Aorta (tissue), 5 donors: ENCODE results near the gene ARHGAP10. TPM values are rescaled to one million over a fixed set of nuclear protein-coding genes. Genes with fewer than 3 reads are reported as not detected.

Experiments used
- ATAC-seq: fragments of 200-7000 bp; cut with Tn5 transposase; one replicate; pipeline ENCODE4 v1.9.1; 2022; ENCODE audit warnings: moderate library complexity; ENCODE audit not compliant: low FRiP score
- DNase-seq, 2 donors: peaks; one replicate each; pipeline ENCODE4 v3.0.0-alpha.2; 2020
- H3K27ac ChIP-seq, 2 donors: one replicate each; pipeline ENCODE4 v1.5.1; 2013; ENCODE audit warnings: low read length in 2 of 2, mild to moderate bottlenecking in 2 of 2, moderate library complexity in 2 of 2, control low read depth in 1 of 2, inconsistent platforms in 1 of 2, low read depth in 1 of 2
- H3K27me3 ChIP-seq, 2 donors: one replicate each; pipeline ENCODE4 v1.6.1; 2013; ENCODE audit warnings: control low read depth in 1 of 2, low read length in 1 of 2, mild to moderate bottlenecking in 1 of 2, moderate library complexity in 1 of 2; ENCODE audit not compliant: insufficient read depth in 2 of 2, control insufficient read depth in 1 of 2
- H3K36me3 ChIP-seq, 2 donors: one replicate each; pipeline ENCODE4 v1.6.1; 2013; ENCODE audit warnings: control low read depth in 1 of 2, low read length in 1 of 2, mild to moderate bottlenecking in 1 of 2; ENCODE audit not compliant: insufficient read depth in 2 of 2, control insufficient read depth in 1 of 2
- H3K4me1 ChIP-seq, 2 donors: one replicate each; pipeline ENCODE4 v1.6.1; 2013; ENCODE audit warnings: low read length in 2 of 2, control low read depth in 1 of 2, mild to moderate bottlenecking in 1 of 2, moderate library complexity in 1 of 2; ENCODE audit not compliant: insufficient read depth in 2 of 2, control insufficient read depth in 1 of 2
- H3K4me3 ChIP-seq, 2 donors: one replicate each; pipeline ENCODE4 v1.5.1; 2013; ENCODE audit warnings: low read length in 2 of 2, control low read depth in 1 of 2, mild to moderate bottlenecking in 1 of 2
- H3K9me3 ChIP-seq: one replicate; pipeline ENCODE4 v1.6.1; 2013; ENCODE audit warnings: mild to moderate bottlenecking, low read length; ENCODE audit not compliant: control insufficient read depth
- WGBS, 2 donors: extraction: QIAGEN DNeasy Blood & Tissue Kit; methylation state at CpG; one replicate each; pipeline ENCODE4 v1.1.7; 2013; 5-methylcytosine and 5-hydroxymethylcytosine counted together
- intact Hi-C, 2 donors: fragments of 100-400 bp; cut with DNase I; formaldehyde crosslinking; loops; one replicate each; pipeline versions ENCODE4 v1.14.2 to v1.15.0; 2022
- polyA plus RNA-seq, 2 donors: library from polyadenylated mRNA; stranded (reverse); fragments of 200-250 nt; gene quantifications; one replicate each; pipeline ENCODE4 v1.2.3, GENCODE V29; 2013
- total RNA-seq, 2 donors: library from RNA; stranded (reverse); fragmentation: NEBNext Ultra II Directional; extraction: Animal tissue kit (Norgen Biotek cat#: 25700); gene quantifications; one replicate each; pipeline ENCODE4 v1.2.1, GENCODE V29; 2021
- donor health status: healthy with polysubstance abuse.
- donor health status: Bipolar disorder and iron deficiency.
- donor health status: DM: no; HTN: no; CAD: no.
- donor health status: DM: no; HTN: no; CAD: no.
- donor health status: DM: yes; HTN: yes; CAD: no.

Gene ARHGAP10
- total and polyA plus RNA-seq, 4 donors: 47.3 to 94.5 (median 63.5) TPM

- H3K4me1 ChIP-seq: peaks cover 6 to 9% of the 10 kb centered on the region in 2 donors
- no peak overlapping the region for H3K4me3 ChIP-seq
- no peak for ATAC-seq
- DNase-seq: no peak
- 95 to 98% methylated on average over 3 of the region's 3 CpGs for WGBS, 2 donors
- H3K9me3 ChIP-seq: no peaks in the 10 kb centered on the region
- no peak overlapping the region for H3K27ac ChIP-seq
- intact Hi-C loops: loop anchor here in 1 of 2 donors (5.0 kb wide), 1 partner anchor 102 kb away; the partner anchor contains the start of gene ARHGAP10
- no peaks in the 10 kb centered on the region for H3K36me3 ChIP-seq
- H3K27me3 ChIP-seq: no peaks in the 10 kb centered on the region
Measured at GRCh38 chr4:147834480-147834879, 102.6 kb downstream of the ARHGAP10 start.

GRCh38 chr4:147836807-147837206, 104.9 kb downstream of the ARHGAP10 start:
- Histone ChIP-seq H3K4me1 (peaks cover 2 to 6% of the 10 kb centered on the region in 2 donors), H3K27ac (no peak overlapping the region), H3K9me3 (no peaks in the 10 kb centered on the region), H3K27me3 (no peaks in the 10 kb centered on the region), H3K36me3 (peaks cover 0 to 1% of the 10 kb centered on the region in 2 donors), H3K4me3 (no peak overlapping the region)
- intact Hi-C loops: no loop called here
- ATAC-seq (no peak), DNase-seq (no peak)
- WGBS, 2 donors: 33 to 42% methylated on average over 6 of the region's 6 CpGs

GRCh38 chr4:147837435-147837834, 105.5 kb downstream of the ARHGAP10 start:
- Histone ChIP-seq H3K27ac (peak overlapping the region in 1 of 2 donors; percentile 59), H3K9me3 (no peaks in the 10 kb centered on the region), H3K4me1 (peaks cover 2 to 7% of the 10 kb centered on the region in 2 donors), H3K27me3 (no peaks in the 10 kb centered on the region), H3K36me3 (peaks cover 0 to 2% of the 10 kb centered on the region in 2 donors), H3K4me3 (no peak overlapping the region)
- 18 to 27% methylated on average over 1 of the region's 1 CpG for WGBS, 2 donors
- DNase-seq (no peak), ATAC-seq (no peak)
- intact Hi-C loops: no loop called here

GRCh38 chr4:147837854-147838253, 106.0 kb downstream of the ARHGAP10 start:
- peaks cover 0 to 4% of the 10 kb centered on the region in 2 donors for H3K36me3 ChIP-seq
- no peaks in the 10 kb centered on the region for H3K9me3 ChIP-seq
- no peak overlapping the region for H3K4me3 ChIP-seq
- peaks cover 2 to 8% of the 10 kb centered on the region in 2 donors for H3K4me1 ChIP-seq
- peak overlapping the region in 1 of 2 donors; percentile 59 for H3K27ac ChIP-seq
- intact Hi-C loops: no loop called here
- no peak for ATAC-seq
- DNase-seq: no peak
- 87 to 89% methylated on average over 1 of the region's 1 CpG for WGBS, 2 donors
- H3K27me3 ChIP-seq: no peaks in the 10 kb centered on the region

- 21 to 30% methylated on average over 2 of the region's 2 CpGs for WGBS, 2 donors
- Histone ChIP-seq H3K4me1 (peaks cover 2 to 8% of the 10 kb centered on the region in 2 donors), H3K27me3 (no peaks in the 10 kb centered on the region), H3K36me3 (peaks cover 0 to 4% of the 10 kb centered on the region in 2 donors), H3K4me3 (no peak overlapping the region), H3K9me3 (no peaks in the 10 kb centered on the region), H3K27ac (no peak overlapping the region)
- ATAC-seq: no peak
- intact Hi-C loops: no loop called here
- DNase-seq: no peak
Measured at GRCh38 chr4:147839200-147839599, 107.3 kb downstream of the ARHGAP10 start.

- Histone ChIP-seq H3K9me3 (no peaks in the 10 kb centered on the region), H3K4me1 (peaks cover 0 to 8% of the 10 kb centered on the region in 2 donors), H3K36me3 (peaks cover 0 to 4% of the 10 kb centered on the region in 2 donors), H3K27ac (no peak overlapping the region), H3K27me3 (no peaks in the 10 kb centered on the region), H3K4me3 (no peak overlapping the region)
- intact Hi-C loops: loop anchor here in 1 of 2 donors (5.0 kb wide), 1 partner anchor 82 kb away; no protein-coding TSS in a partner anchor
- DNase-seq (no peak), ATAC-seq (no peak)
- 70 to 81% methylated on average over 3 of the region's 3 CpGs for WGBS, 2 donors
Measured at GRCh38 chr4:147839663-147840062, 107.8 kb downstream of the ARHGAP10 start.

- H3K4me3 ChIP-seq: no peak overlapping the region
- no peak for ATAC-seq
- no peak for DNase-seq
- H3K36me3 ChIP-seq: peaks cover 0 to 6% of the 10 kb centered on the region in 2 donors
- peaks cover 0 to 12% of the 10 kb centered on the region in 2 donors for H3K4me1 ChIP-seq
- H3K9me3 ChIP-seq: no peaks in the 10 kb centered on the region
- no peaks in the 10 kb centered on the region for H3K27me3 ChIP-seq
- WGBS, 2 donors: 62 to 67% methylated on average over 4 of the region's 4 CpGs
- intact Hi-C loops: loop anchor here in 1 of 2 donors (5.0 kb wide), 1 partner anchor 84 kb away; no protein-coding TSS in a partner anchor
- peak overlapping the region in 1 of 2 donors; percentile 33 for H3K27ac ChIP-seq
Measured at GRCh38 chr4:147840838-147841738, 109.2 kb downstream of the ARHGAP10 start.

GRCh38 chr4:147842573-147842972, 110.7 kb downstream of the ARHGAP10 start:
- Histone ChIP-seq H3K27me3 (no peaks in the 10 kb centered on the region), H3K36me3 (peaks cover 0 to 6% of the 10 kb centered on the region in 2 donors), H3K27ac (no peak overlapping the region), H3K4me1 (peaks cover 0 to 10% of the 10 kb centered on the region in 2 donors), H3K9me3 (no peaks in the 10 kb centered on the region), H3K4me3 (no peak overlapping the region)
- no peak for DNase-seq
- 76 to 77% methylated on average over 6 of the region's 6 CpGs for WGBS, 2 donors
- ATAC-seq: no peak
- intact Hi-C loops: loop anchor here in 1 of 2 donors (5.0 kb wide), 1 partner anchor 85 kb away; no protein-coding TSS in a partner anchor
